Type B pancreatic cell (in vitro differentiated cells): ENCODE data around the gene SIK3. TPM values are rescaled to one million over a fixed set of nuclear protein-coding genes. Genes with fewer than 3 reads are reported as not detected.

Source experiments
- DNase-seq: peaks from one replicate; pipeline ENCODE4 v3.0.0; 2021; ENCODE audit warnings: mixed read lengths; ENCODE audit not compliant: unreplicated experiment; ENCODE audit errors: extremely low spot score
- H3K27ac Mint-ChIP-seq: 2 replicates; pipeline ENCODE4 v1.8.0; 2021; ENCODE audit warnings: mild to moderate bottlenecking, mixed read lengths
- H3K27me3 Mint-ChIP-seq: 2 replicates; pipeline ENCODE4 v1.8.0; 2021; ENCODE audit warnings: mixed read lengths
- H3K36me3 Mint-ChIP-seq: 2 replicates; pipeline ENCODE4 v1.8.0; 2021; ENCODE audit warnings: mixed read lengths
- H3K4me1 Mint-ChIP-seq: one replicate; pipeline ENCODE4 v1.8.0; 2021; ENCODE audit warnings: mixed read lengths; ENCODE audit not compliant: unreplicated experiment
- H3K4me3 Mint-ChIP-seq: 2 replicates; pipeline ENCODE4 v1.8.0; 2021; ENCODE audit warnings: mild to moderate bottlenecking, mixed read lengths
- H3K9me3 Mint-ChIP-seq: 2 replicates; pipeline ENCODE4 v1.8.0; 2021; ENCODE audit warnings: mixed read lengths
- CTCF ChIP-seq: fragments of 200-600 bp; sonication (generic); conservative IDR thresholded peaks from 2 replicates; pipeline ENCODE4 v1.5.0; 2021; ENCODE audit warnings: antibody characterized with exemption, mild to moderate bottlenecking
- total RNA-seq: library from RNA; stranded (reverse); gene quantifications from 2 replicates; pipeline ENCODE4 v1.2.1, GENCODE V29; 2021; ENCODE audit warnings: low replicate concordance

The SIK3 gene
- total RNA-seq, 1 donor from 2014 or later, result 39.9 TPM

GRCh38 chr11:116928102-116928777, 170.0 kb downstream of the SIK3 start:
- H3K36me3 Mint-ChIP-seq, result peaks cover 16% of the 10 kb centered on the region
- H3K4me1 Mint-ChIP-seq, result peaks cover 44% of the 10 kb centered on the region
- no peaks in the 10 kb centered on the region for H3K27me3 Mint-ChIP-seq
- no peak overlapping the region for H3K27ac Mint-ChIP-seq
- H3K4me3 Mint-ChIP-seq, result no peak overlapping the region
- DNase-seq, result no peak
- no peaks in the 10 kb centered on the region for H3K9me3 Mint-ChIP-seq
- no peak for TF ChIP-seq CTCF

- peaks cover 16% of the 10 kb centered on the region for H3K36me3 Mint-ChIP-seq
- H3K4me1 Mint-ChIP-seq, result peaks cover 41% of the 10 kb centered on the region
- DNase-seq, result no peak
- H3K4me3 Mint-ChIP-seq, result no peak overlapping the region
- no peak overlapping the region for H3K27ac Mint-ChIP-seq
- H3K9me3 Mint-ChIP-seq, result no peaks in the 10 kb centered on the region
- TF ChIP-seq CTCF, result peak; percentile 67
- no peaks in the 10 kb centered on the region for H3K27me3 Mint-ChIP-seq
Measured at GRCh38 chr11:116927163-116927974, 170.9 kb downstream of the SIK3 start.

GRCh38 chr11:116925050-116925449, 173.2 kb downstream of the SIK3 start:
- Mint-ChIP-seq H3K4me1 (peaks cover 25% of the 10 kb centered on the region), H3K4me3 (no peak overlapping the region), H3K27me3 (no peaks in the 10 kb centered on the region), H3K36me3 (peaks cover 19% of the 10 kb centered on the region), H3K9me3 (no peaks in the 10 kb centered on the region), H3K27ac (no peak overlapping the region)
- TF ChIP-seq CTCF, result no peak
- DNase-seq, result no peak

- H3K4me3 Mint-ChIP-seq, result no peak overlapping the region
- H3K27ac Mint-ChIP-seq, result no peak overlapping the region
- peaks cover 6% of the 10 kb centered on the region for H3K36me3 Mint-ChIP-seq
- no peaks in the 10 kb centered on the region for H3K9me3 Mint-ChIP-seq
- no peaks in the 10 kb centered on the region for H3K27me3 Mint-ChIP-seq
- H3K4me1 Mint-ChIP-seq, result peaks cover 8% of the 10 kb centered on the region
- no peak for TF ChIP-seq CTCF
- no peak for DNase-seq
Measured at GRCh38 chr11:116918925-116919655, 179.1 kb downstream of the SIK3 start.

GRCh38 chr11:116917632-116918031, 180.6 kb downstream of the SIK3 start:
- no peak overlapping the region for H3K27ac Mint-ChIP-seq
- no peak overlapping the region for H3K4me3 Mint-ChIP-seq
- H3K9me3 Mint-ChIP-seq, result no peaks in the 10 kb centered on the region
- H3K4me1 Mint-ChIP-seq, result peaks cover 15% of the 10 kb centered on the region
- peaks cover 6% of the 10 kb centered on the region for H3K36me3 Mint-ChIP-seq
- H3K27me3 Mint-ChIP-seq, result no peaks in the 10 kb centered on the region
- TF ChIP-seq CTCF, result no peak
- no peak for DNase-seq
